Effector CD8-positive, alpha-beta T cell (primary cell): ENCODE data around the gene NLGN1.

Experiments
- DNase-seq: peaks from one replicate; lab custom pipeline; 2025; lab: John Stamatoyannopoulos, UW

The NLGN1 gene

DNA sequence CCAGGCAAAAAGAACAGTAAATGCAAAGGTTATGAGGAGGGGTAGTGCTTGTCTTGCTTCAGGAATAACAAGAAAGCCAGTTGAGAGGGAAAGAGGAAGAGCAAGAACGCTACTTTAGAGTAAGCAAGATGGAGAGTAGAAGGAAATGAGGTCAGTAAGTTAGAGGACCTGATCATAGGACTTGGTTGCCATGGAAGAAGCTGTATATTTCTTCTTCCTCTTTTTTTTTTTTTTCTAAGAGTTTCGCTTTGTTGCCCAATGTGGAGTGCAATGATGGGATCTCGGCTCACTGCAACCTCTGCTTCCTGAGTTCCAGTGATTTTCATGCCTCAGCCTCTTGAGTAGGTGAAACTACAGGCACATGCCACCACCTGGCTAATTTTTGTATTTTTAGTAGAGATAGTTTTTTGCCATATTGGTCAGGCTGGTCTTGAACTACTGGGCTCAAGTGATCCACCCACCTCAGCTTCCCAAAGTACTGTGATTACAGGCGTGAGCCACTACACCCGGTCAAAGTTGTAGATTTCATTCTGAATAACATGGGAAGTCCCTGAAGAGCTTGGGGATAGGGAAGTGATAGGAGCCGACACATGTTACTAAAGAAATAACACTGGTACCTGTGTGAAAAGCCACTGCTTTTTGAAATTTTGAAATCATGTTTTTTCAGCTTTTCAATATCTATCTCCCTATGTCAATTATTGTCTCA, 933.7 kb downstream of the NLGN1 start:
- DNase-seq, result no peak

DNA sequence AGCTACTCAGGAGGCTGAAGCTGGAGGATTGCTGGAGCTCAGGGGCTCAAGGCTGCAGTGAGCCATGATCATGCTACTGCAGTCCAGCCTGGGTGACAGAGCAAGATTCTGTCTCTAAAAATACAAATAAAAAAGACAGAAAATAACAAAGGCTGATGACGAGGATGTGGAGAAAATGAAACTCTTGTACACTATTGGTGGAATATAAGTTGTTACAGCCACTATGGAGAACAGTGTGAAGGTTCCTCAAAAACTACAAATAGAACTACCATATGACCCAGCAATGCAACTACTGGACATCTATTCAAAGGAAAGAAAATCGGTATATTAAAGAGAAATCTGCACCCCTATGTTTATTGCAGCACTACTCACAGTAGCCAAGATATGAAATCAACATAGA, 934.8 kb downstream of the NLGN1 start:
- DNase-seq, result no peak

DNA sequence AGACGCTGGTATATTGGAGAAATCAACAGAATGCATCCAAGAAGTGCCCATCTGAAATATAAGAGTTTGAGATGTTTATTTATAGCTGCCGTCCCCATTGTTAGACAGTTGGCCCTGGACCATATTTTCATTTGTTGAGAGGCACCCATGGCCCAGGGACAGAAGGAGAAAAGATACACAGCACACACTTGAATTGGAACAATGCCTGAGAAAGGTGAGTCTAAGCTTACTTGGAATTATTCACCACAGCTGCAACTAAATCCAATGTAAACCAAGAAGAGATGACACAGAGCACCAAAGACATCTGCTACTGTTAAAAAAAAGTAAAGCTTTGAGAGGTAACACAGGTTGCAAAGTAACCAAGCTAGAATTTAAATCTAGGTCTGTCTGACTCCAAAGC, 936.1 kb downstream of the NLGN1 start:
- no peak for DNase-seq

DNA sequence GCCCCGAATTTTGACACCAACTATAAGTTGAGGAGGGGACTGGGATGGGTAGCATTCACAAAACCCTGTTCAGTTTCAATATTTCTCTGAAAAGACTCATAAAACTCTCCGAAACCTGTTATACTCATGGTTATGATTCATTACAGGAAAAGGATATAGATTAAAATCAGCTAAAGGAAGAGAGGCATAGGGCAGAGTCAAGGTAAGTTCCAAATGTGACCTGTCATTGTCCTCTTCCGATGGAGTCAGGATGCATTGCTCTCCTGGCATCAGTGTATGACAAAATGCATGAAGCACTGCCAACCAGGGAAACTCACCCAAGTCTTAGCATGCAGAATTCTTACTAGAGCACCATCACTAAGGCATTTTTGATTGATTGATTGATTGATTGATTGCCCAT, 936.6 kb downstream of the NLGN1 start:
- no peak for DNase-seq

DNA sequence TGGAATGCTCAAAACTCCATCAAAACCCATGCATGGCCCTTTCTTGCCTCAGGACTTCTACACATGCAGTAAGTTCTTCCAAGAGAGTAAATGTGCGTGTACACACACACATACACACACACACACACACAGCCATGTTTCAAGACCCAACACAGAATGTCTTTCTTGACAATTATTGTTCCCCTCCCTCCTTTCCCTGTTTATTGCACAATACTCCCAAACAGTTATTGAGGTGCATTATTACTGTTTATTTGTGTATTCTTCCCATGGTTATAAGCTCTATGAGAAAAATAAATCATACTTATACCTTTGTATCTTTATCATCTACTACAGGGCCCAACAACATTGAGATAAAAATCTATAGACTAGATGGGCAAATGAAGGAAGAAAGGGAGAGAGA, 937.8 kb downstream of the NLGN1 start:
- no peak for DNase-seq

DNA sequence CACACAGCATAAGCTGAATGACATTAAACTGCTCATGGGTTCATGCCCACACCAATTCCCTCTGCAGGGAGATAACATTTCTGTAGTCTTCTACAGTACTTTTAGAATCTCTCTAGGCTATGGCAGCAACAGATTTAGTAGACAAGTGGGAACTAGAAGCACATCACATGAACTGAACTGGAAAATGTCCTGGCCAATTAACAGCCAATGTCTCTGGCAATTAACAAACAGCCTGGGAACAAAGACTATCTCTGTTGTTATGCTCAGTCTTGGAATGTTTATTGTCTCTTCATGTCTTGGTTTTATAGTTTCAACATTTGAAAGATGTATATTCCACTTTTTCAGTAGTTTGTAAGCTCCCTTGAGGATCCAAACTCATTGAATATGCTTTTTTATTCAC, 938.4 kb downstream of the NLGN1 start:
- DNase-seq, result no peak
